Epithelial cell of proximal tubule (primary cell): ENCODE measurements around the gene ZNF134. TPM values are rescaled to one million over a fixed set of nuclear protein-coding genes. Genes with fewer than 3 reads are reported as not detected.

Experiments
- DNase-seq: peaks from one replicate; pipeline ENCODE4 v3.0.0-alpha.2; 2011; ENCODE audit warnings: low read depth
- H3K4me3 ChIP-seq: 2 replicates; pipeline ENCODE4 v1.5.1; 2011; ENCODE audit warnings: low read depth, mild to moderate bottlenecking, low read length
- total RNA-seq: library from RNA; depleted of rRNA; stranded (reverse); fragments of >200 nt; gene quantifications from 2 replicates; pipeline ENCODE4 v1.2.3, GENCODE V29; 2015
- TF ChIP-seq, protein P1 (sequence below): conservative IDR thresholded peaks from 2 replicates; pipeline ENCODE4 v1.5.1; 2012; ENCODE audit warnings: low read depth, mild to moderate bottlenecking, low read length

ZNF134 gene
- total RNA-seq, 1 donor from 2014 or later = 16.8 TPM

GRCh38 chr19:57671124-57671895, 57.3 kb downstream of the ZNF134 start:
- H3K4me3 ChIP-seq = no peak overlapping the region
- TF ChIP-seq, protein P1, sequence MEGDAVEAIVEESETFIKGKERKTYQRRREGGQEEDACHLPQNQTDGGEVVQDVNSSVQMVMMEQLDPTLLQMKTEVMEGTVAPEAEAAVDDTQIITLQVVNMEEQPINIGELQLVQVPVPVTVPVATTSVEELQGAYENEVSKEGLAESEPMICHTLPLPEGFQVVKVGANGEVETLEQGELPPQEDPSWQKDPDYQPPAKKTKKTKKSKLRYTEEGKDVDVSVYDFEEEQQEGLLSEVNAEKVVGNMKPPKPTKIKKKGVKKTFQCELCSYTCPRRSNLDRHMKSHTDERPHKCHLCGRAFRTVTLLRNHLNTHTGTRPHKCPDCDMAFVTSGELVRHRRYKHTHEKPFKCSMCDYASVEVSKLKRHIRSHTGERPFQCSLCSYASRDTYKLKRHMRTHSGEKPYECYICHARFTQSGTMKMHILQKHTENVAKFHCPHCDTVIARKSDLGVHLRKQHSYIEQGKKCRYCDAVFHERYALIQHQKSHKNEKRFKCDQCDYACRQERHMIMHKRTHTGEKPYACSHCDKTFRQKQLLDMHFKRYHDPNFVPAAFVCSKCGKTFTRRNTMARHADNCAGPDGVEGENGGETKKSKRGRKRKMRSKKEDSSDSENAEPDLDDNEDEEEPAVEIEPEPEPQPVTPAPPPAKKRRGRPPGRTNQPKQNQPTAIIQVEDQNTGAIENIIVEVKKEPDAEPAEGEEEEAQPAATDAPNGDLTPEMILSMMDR = no peak
- DNase-seq = no peak

- H3K4me3 ChIP-seq = no peak overlapping the region
- no peak for DNase-seq
- TF ChIP-seq, protein P1 = no peak
Observed at GRCh38 chr19:57672466-57672865, 58.4 kb downstream of the ZNF134 start.

Other genes with a start within 250 kb of the ZNF134 start
- gene ZNF548, start 224.4 kb upstream of the ZNF134 start, total RNA-seq = 4.7 and 6.1 TPM in 2 replicates
- 2.5 and 4.6 TPM in 2 replicates for gene ZNF17, start 203.1 kb upstream of the ZNF134 start, total RNA-seq
- 8.6 and 16.3 TPM in 2 replicates for gene ZNF749, start 178.9 kb upstream of the ZNF134 start, total RNA-seq
- gene VN1R1, start 157.1 kb upstream of the ZNF134 start, total RNA-seq = 0.07 TPM in 1 of 2 replicates, not detected in the other
- gene ZNF772, start 136.7 kb upstream of the ZNF134 start, total RNA-seq = 6.1 and 6.2 TPM in 2 replicates
- 2.5 and 3.8 TPM in 2 replicates for gene ZNF419, start 126.5 kb upstream of the ZNF134 start, total RNA-seq
- gene ZNF773, start 114.3 kb upstream of the ZNF134 start, total RNA-seq = 4.6 and 5.4 TPM in 2 replicates
- 1.7 and 2.4 TPM in 2 replicates for gene ZNF549, start 86.9 kb upstream of the ZNF134 start, total RNA-seq
- gene ZNF550, start 54.4 kb upstream of the ZNF134 start, total RNA-seq = 1.8 and 4.6 TPM in 2 replicates
- 2.0 and 3.8 TPM in 2 replicates for gene ZNF416, start 35.3 kb upstream of the ZNF134 start, total RNA-seq
- gene ZIK1, start 30.1 kb upstream of the ZNF134 start, total RNA-seq = 3.6 and 4.8 TPM in 2 replicates
- 5.4 and 10.3 TPM in 2 replicates for gene ZNF530, start 14.4 kb upstream of the ZNF134 start, total RNA-seq
- gene ZNF211, start 18.9 kb downstream of the ZNF134 start, total RNA-seq = 2.7 and 6.6 TPM in 2 replicates
- not detected in 2 replicates for gene ZSCAN4, start 54.7 kb downstream of the ZNF134 start, total RNA-seq
- 1.8 and 8.0 TPM in 2 replicates for gene ZNF551, start 67.7 kb downstream of the ZNF134 start, total RNA-seq
- 1.4 and 2.1 TPM in 2 replicates for gene ZNF154, start 95.0 kb downstream of the ZNF134 start, total RNA-seq
- 1.3 and 3.0 TPM in 2 replicates for gene ZNF671, start 113.4 kb downstream of the ZNF134 start, total RNA-seq
- gene ZNF776, start 132.6 kb downstream of the ZNF134 start, total RNA-seq = 8.6 and 9.0 TPM in 2 replicates
- 6.7 and 6.9 TPM in 2 replicates for gene ZNF586, start 155.4 kb downstream of the ZNF134 start, total RNA-seq
- 7.0 and 8.9 TPM in 2 replicates for gene ZNF552, start 200.7 kb downstream of the ZNF134 start, total RNA-seq
- gene ZNF587B, start 216.1 kb downstream of the ZNF134 start, total RNA-seq = 11.3 and 14.7 TPM in 2 replicates
- 14.4 and 16.6 TPM in 2 replicates for gene ZNF587, start 235.6 kb downstream of the ZNF134 start, total RNA-seq